Thymus (tissue), 11 donors: ENCODE measurements around the gene RERG. TPM values are rescaled to one million over a fixed set of nuclear protein-coding genes. Genes with fewer than 3 reads are reported as not detected.

Source experiments
- DNase-seq, 9 donors: peaks; one replicate each; pipeline ENCODE4 v3.0.0-alpha.2; 2013; ENCODE audit warnings: low spot score in 9 of 9, low read depth in 6 of 9, missing footprints in 1 of 9
- H3K27ac ChIP-seq, 2 donors: one replicate each; pipeline ENCODE4 v1.5.1; 2013; ENCODE audit warnings: control low read depth in 1 of 2, low read depth in 1 of 2, low read length in 1 of 2, mild to moderate bottlenecking in 1 of 2, moderate library complexity in 1 of 2
- H3K27me3 ChIP-seq, 2 donors: one replicate each; pipeline ENCODE4 v1.5.1; 2013; ENCODE audit warnings: low read length in 1 of 2; ENCODE audit not compliant: control insufficient read depth in 2 of 2, insufficient read depth in 1 of 2
- H3K36me3 ChIP-seq, 2 donors: one replicate each; pipeline ENCODE4 v1.5.1; 2013; ENCODE audit warnings: low read length in 1 of 2, mild to moderate bottlenecking in 1 of 2, moderate library complexity in 1 of 2; ENCODE audit not compliant: control insufficient read depth in 2 of 2, insufficient read depth in 2 of 2
- H3K4me1 ChIP-seq, 2 donors: one replicate each; pipeline ENCODE4 v1.5.1; 2013; ENCODE audit warnings: low read length in 2 of 2; ENCODE audit not compliant: control insufficient read depth in 2 of 2, insufficient read depth in 2 of 2
- H3K4me3 ChIP-seq, 2 donors: one replicate each; pipeline ENCODE4 v1.5.1; 2013; ENCODE audit warnings: low read length in 2 of 2, control low read depth in 1 of 2, mild to moderate bottlenecking in 1 of 2
- H3K9me3 ChIP-seq, 2 donors: one replicate each; pipeline ENCODE4 v1.5.1; 2013; ENCODE audit warnings: low read length in 1 of 2, mild to moderate bottlenecking in 1 of 2; ENCODE audit not compliant: control insufficient read depth in 2 of 2, insufficient read depth in 1 of 2
- WGBS: extraction: QIAGEN DNeasy Blood & Tissue Kit; methylation state at CpG from one replicate; pipeline ENCODE4 v1.1.7; 2013; 5-methylcytosine and 5-hydroxymethylcytosine counted together
- polyA plus RNA-seq: library from polyadenylated mRNA; stranded (reverse); fragments of 200-250 nt; gene quantifications from one replicate; pipeline ENCODE4 v1.2.3, GENCODE V29; 2013
- total RNA-seq: library from RNA; stranded (reverse); fragments of 120-200 nt; gene quantifications from one replicate; pipeline ENCODE4 v1.2.4, GENCODE V29; 2013
- donor health status: healthy.

The RERG gene
- total and polyA plus RNA-seq, 2 donors = 1.4 to 3.1 TPM

DNA sequence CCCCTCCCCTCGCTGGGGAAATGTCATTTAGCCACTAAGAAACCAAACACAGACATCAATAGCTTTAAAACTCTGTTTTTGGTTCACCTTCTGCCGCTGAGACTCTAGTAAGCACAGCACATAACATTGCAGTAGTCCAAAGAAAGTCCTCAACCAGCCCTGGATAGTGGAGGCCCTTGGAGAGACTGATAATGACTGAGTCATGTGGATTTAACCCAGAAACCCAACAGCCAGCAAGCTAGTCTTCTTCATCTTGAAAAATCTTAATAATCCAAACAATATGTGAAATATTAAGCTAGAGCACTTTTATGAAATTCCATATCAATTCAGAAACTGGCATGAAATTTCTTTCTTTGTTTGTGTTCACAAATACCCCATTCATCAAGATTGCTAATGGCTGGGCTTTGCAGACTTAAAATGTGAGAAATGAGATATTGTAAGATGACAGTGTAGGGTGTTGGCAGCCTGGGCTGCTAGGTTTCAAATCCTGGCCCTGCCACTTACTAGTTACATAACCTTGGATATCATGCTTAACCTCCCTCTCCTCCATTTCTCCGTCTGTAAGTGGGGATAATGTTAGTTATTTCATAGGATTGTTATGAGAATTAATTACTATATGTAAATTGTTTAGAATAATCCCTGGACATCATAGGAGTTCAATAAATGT, 40.1 kb downstream of the RERG start:
- Histone ChIP-seq H3K27ac (no peak overlapping the region), H3K4me1 (peaks cover 0 to 2% of the 10 kb centered on the region in 2 donors), H3K4me3 (no peak overlapping the region), H3K27me3 (no peaks in the 10 kb centered on the region), H3K36me3 (no peaks in the 10 kb centered on the region), H3K9me3 (no peaks in the 10 kb centered on the region)
- 84% methylated on average over 3 of the region's 3 CpGs for WGBS
- no peak for DNase-seq

DNA sequence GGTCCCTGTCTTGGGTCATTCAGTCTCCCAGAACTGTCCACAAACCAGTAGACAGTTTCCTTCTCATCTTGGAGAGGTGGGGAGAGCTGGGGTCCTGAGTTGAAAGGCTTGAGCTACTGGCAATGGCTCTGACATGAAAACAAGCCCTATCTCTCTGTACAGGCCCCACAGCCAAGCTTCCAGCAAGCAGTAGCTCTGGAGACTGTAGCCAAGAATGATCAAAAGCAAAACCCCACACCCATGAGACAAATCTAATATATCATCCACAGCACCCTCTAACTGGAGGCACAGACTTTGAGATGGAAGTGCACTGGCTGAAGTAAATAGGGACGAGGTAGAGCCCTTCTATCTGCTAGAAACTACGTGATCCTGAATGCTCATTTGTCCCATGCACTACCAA, 40.9 kb downstream of the RERG start:
- H3K27me3 ChIP-seq = no peaks in the 10 kb centered on the region
- no peaks in the 10 kb centered on the region for H3K36me3 ChIP-seq
- no peaks in the 10 kb centered on the region for H3K9me3 ChIP-seq
- H3K4me3 ChIP-seq = no peak overlapping the region
- no peak overlapping the region for H3K27ac ChIP-seq
- WGBS = 94% methylated on average over 2 of the region's 2 CpGs
- no peak for DNase-seq
- peaks cover 0 to 2% of the 10 kb centered on the region in 2 donors for H3K4me1 ChIP-seq

DNA sequence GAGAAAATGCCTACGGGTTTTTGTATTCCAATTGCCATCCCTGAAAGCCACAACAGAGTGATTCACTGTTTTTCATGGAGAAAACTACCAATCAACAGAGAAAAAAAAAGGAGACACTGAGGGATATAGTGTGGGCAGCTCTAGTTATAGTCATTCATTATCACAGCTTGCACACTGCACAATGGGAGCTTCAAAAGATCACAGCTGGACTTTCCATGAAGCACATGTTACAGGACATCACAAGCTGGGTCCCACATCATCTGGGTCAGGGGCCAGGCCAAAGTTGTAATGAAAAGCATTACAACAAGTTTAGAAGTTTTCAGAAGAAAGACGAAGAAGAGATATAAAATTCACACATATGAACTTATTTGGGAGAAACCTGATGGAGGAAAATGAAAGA, 41.5 kb downstream of the RERG start:
- WGBS = 95% methylated on average over 2 of the region's 2 CpGs
- Histone ChIP-seq H3K4me1 (peaks cover 0 to 2% of the 10 kb centered on the region in 2 donors), H3K4me3 (no peak overlapping the region), H3K27me3 (no peaks in the 10 kb centered on the region), H3K36me3 (no peaks in the 10 kb centered on the region), H3K27ac (no peak overlapping the region), H3K9me3 (no peaks in the 10 kb centered on the region)
- no peak for DNase-seq

- Histone ChIP-seq H3K36me3 (no peaks in the 10 kb centered on the region), H3K4me3 (no peak overlapping the region), H3K4me1 (no peaks in the 10 kb centered on the region), H3K27me3 (no peaks in the 10 kb centered on the region), H3K9me3 (no peaks in the 10 kb centered on the region), H3K27ac (no peak overlapping the region)
- WGBS = 98% methylated on average over 2 of the region's 2 CpGs
- DNase-seq = no peak
Observed at GRCh38 chr12:15173142-15173541, 48.1 kb downstream of the RERG start.

- Histone ChIP-seq H3K36me3 (no peaks in the 10 kb centered on the region), H3K4me3 (no peak overlapping the region), H3K4me1 (no peaks in the 10 kb centered on the region), H3K9me3 (no peaks in the 10 kb centered on the region), H3K27me3 (no peaks in the 10 kb centered on the region), H3K27ac (no peak overlapping the region)
- 89% methylated on average over 3 of the region's 3 CpGs for WGBS
- no peak for DNase-seq
Observed at GRCh38 chr12:15172060-15172822, 49.0 kb downstream of the RERG start.

- no peaks in the 10 kb centered on the region for H3K36me3 ChIP-seq
- DNase-seq = no peak
- H3K4me3 ChIP-seq = no peak overlapping the region
- no peaks in the 10 kb centered on the region for H3K9me3 ChIP-seq
- no peak overlapping the region for H3K27ac ChIP-seq
- no peaks in the 10 kb centered on the region for H3K4me1 ChIP-seq
- 94% methylated on average over 6 of the region's 6 CpGs for WGBS
- H3K27me3 ChIP-seq = no peaks in the 10 kb centered on the region
Observed at GRCh38 chr12:15171012-15171655, 50.1 kb downstream of the RERG start.

- WGBS = 96% methylated on average over 5 of the region's 5 CpGs
- Histone ChIP-seq H3K4me1 (no peaks in the 10 kb centered on the region), H3K9me3 (no peaks in the 10 kb centered on the region), H3K36me3 (no peaks in the 10 kb centered on the region), H3K4me3 (no peak overlapping the region), H3K27ac (no peak overlapping the region), H3K27me3 (no peaks in the 10 kb centered on the region)
- DNase-seq = no peak
Observed at GRCh38 chr12:15168026-15168678, 53.1 kb downstream of the RERG start.

GRCh38 chr12:15165012-15165659, 56.1 kb downstream of the RERG start:
- 93% methylated on average over 6 of the region's 6 CpGs for WGBS
- DNase-seq = no peak
- Histone ChIP-seq H3K4me3 (no peak overlapping the region), H3K27ac (no peak overlapping the region), H3K4me1 (no peaks in the 10 kb centered on the region), H3K27me3 (no peaks in the 10 kb centered on the region), H3K9me3 (no peaks in the 10 kb centered on the region), H3K36me3 (no peaks in the 10 kb centered on the region)
